K562 (cell line): ENCODE measurements around the gene NEB. TPM values are rescaled to one million over a fixed set of nuclear protein-coding genes. Genes with fewer than 3 reads are reported as not detected.

Experiments used
- L3MBTL2 ChIP-seq: fragments of 450-650 bp; IDR thresholded peaks from 2 replicates; pipeline ENCODE4 v1.6.1; 2016; ENCODE audit warnings: mild to moderate bottlenecking, moderate library complexity
- MYC ChIP-seq, 2 experiments: fragments of 250-450 bp in 1 of 2; sonication (Bioruptor Pico) in 1 of 2; IDR thresholded peaks; 2 replicates each; pipeline versions ENCODE4 v1.5.1 to v1.6.1; 2012 to 2021; ENCODE audit warnings: low read depth in 2 of 2, borderline replicate concordance in 1 of 2, improper control_type of control experiment in 1 of 2, low read length in 1 of 2, mild to moderate bottlenecking in 1 of 2, moderate library complexity in 1 of 2
- polyA plus RNA-seq, 8 experiments: library from polyadenylated mRNA; depleted of rRNA in 4 of 8; stranded (reverse) in 5 of 8; unstranded in 3 of 8; fragments of >200 nt; fragmentation: Nextera tagmentation in 2 of 8; fragmentation: Illumina TruSeq in 1 of 8; extraction: Ambion mirVana in 2 of 8; extraction: Trizol in 1 of 8; gene quantifications; 2 replicates each; pipeline versions ENCODE4 v1.2.1 to v1.2.3, GENCODE V29; 2011 to 2014; ENCODE audit warnings: inconsistent platforms in 1 of 8, missing spikeins in 1 of 8
- total RNA-seq, 7 experiments: library from RNA; depleted of rRNA in 6 of 7; stranded (reverse); fragments of >200 nt in 6 of 7; fragmentation: Illumina TruSeq in 2 of 7; extraction: Trizol in 2 of 7; gene quantifications; 2 replicates each; pipeline versions ENCODE4 v1.2.1 to v1.2.3, GENCODE V29; 2011 to 2021; ENCODE audit warnings: low replicate concordance in 1 of 7
- TF ChIP-seq, protein P1 (sequence below): fragments of 450-650 bp; IDR thresholded peaks from 2 replicates; pipeline ENCODE4 v1.6.1; 2016; ENCODE audit warnings: mild to moderate bottlenecking, moderate library complexity

The NEB gene
- total and polyA plus RNA-seq, 9 of the 15 experiments (the other 6 are each of a cell fraction or from before 2014, with no cell fraction given), result 1.7 to 3.8 (median 2.9) TPM

DNA sequence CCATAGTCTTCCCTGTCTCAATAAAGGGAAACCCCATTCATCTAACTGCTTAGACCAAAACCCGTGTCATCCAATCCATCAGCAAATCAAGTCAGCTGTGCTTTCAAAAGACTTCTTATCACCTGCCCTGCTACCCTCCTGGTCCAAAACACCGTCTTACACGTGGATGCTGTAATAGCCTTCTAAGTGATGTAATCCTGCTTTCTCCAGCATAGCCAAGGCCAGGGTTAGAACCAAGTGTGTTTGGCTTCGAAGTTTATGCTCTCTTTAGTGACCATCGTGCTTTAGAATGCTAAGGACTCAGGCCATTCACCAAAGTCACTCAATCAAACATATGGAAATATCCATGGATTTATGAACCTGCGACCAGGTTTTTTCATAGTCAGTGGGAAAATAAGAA, 25.5 kb downstream of the NEB start (continued):
- TF ChIP-seq, protein P1, sequence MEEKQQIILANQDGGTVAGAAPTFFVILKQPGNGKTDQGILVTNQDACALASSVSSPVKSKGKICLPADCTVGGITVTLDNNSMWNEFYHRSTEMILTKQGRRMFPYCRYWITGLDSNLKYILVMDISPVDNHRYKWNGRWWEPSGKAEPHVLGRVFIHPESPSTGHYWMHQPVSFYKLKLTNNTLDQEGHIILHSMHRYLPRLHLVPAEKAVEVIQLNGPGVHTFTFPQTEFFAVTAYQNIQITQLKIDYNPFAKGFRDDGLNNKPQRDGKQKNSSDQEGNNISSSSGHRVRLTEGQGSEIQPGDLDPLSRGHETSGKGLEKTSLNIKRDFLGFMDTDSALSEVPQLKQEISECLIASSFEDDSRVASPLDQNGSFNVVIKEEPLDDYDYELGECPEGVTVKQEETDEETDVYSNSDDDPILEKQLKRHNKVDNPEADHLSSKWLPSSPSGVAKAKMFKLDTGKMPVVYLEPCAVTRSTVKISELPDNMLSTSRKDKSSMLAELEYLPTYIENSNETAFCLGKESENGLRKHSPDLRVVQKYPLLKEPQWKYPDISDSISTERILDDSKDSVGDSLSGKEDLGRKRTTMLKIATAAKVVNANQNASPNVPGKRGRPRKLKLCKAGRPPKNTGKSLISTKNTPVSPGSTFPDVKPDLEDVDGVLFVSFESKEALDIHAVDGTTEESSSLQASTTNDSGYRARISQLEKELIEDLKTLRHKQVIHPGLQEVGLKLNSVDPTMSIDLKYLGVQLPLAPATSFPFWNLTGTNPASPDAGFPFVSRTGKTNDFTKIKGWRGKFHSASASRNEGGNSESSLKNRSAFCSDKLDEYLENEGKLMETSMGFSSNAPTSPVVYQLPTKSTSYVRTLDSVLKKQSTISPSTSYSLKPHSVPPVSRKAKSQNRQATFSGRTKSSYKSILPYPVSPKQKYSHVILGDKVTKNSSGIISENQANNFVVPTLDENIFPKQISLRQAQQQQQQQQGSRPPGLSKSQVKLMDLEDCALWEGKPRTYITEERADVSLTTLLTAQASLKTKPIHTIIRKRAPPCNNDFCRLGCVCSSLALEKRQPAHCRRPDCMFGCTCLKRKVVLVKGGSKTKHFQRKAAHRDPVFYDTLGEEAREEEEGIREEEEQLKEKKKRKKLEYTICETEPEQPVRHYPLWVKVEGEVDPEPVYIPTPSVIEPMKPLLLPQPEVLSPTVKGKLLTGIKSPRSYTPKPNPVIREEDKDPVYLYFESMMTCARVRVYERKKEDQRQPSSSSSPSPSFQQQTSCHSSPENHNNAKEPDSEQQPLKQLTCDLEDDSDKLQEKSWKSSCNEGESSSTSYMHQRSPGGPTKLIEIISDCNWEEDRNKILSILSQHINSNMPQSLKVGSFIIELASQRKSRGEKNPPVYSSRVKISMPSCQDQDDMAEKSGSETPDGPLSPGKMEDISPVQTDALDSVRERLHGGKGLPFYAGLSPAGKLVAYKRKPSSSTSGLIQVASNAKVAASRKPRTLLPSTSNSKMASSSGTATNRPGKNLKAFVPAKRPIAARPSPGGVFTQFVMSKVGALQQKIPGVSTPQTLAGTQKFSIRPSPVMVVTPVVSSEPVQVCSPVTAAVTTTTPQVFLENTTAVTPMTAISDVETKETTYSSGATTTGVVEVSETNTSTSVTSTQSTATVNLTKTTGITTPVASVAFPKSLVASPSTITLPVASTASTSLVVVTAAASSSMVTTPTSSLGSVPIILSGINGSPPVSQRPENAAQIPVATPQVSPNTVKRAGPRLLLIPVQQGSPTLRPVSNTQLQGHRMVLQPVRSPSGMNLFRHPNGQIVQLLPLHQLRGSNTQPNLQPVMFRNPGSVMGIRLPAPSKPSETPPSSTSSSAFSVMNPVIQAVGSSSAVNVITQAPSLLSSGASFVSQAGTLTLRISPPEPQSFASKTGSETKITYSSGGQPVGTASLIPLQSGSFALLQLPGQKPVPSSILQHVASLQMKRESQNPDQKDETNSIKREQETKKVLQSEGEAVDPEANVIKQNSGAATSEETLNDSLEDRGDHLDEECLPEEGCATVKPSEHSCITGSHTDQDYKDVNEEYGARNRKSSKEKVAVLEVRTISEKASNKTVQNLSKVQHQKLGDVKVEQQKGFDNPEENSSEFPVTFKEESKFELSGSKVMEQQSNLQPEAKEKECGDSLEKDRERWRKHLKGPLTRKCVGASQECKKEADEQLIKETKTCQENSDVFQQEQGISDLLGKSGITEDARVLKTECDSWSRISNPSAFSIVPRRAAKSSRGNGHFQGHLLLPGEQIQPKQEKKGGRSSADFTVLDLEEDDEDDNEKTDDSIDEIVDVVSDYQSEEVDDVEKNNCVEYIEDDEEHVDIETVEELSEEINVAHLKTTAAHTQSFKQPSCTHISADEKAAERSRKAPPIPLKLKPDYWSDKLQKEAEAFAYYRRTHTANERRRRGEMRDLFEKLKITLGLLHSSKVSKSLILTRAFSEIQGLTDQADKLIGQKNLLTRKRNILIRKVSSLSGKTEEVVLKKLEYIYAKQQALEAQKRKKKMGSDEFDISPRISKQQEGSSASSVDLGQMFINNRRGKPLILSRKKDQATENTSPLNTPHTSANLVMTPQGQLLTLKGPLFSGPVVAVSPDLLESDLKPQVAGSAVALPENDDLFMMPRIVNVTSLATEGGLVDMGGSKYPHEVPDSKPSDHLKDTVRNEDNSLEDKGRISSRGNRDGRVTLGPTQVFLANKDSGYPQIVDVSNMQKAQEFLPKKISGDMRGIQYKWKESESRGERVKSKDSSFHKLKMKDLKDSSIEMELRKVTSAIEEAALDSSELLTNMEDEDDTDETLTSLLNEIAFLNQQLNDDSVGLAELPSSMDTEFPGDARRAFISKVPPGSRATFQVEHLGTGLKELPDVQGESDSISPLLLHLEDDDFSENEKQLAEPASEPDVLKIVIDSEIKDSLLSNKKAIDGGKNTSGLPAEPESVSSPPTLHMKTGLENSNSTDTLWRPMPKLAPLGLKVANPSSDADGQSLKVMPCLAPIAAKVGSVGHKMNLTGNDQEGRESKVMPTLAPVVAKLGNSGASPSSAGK, result peak; percentile 79
- peak; percentile 37; the same call in 1 of the 2 replicates for TF ChIP-seq MYC (IDR thresholded peaks at IDR 0.05; ENCODE audit: low read depth, low read length)
- TF ChIP-seq MYC (CRISPR knock-in tag; IDR thresholded peaks at IDR 0.05; ENCODE audit: borderline replicate concordance, low read depth), result no peak
- peak; percentile 86 for TF ChIP-seq L3MBTL2
